Measurements from ENCODE around the gene IRAK2.
A peak's percentile ranks its signal among the peaks of the same experiment; 100 is the strongest.

Gene IRAK2

GRCh38 chr3:10178892-10179291 is 14.2 kb downstream of the IRAK2 start:
- Histone ChIP-seq H3K36me3 (ENCODE audit: control insufficient read depth in 1 of 2, insufficient read depth in 2 of 2, low read length in 2 of 2) (peaks cover 0 to 17% of the 10 kb centered on the region in 2 donors), H3K27ac (ENCODE audit: low read length) (no peak overlapping the region), H3K27me3 (ENCODE audit: low read depth, low read length) (no peaks in the 10 kb centered on the region), H3K4me3 (ENCODE audit: low read depth in 1 of 2, low read length in 2 of 2) (no peak overlapping the region), H3K4me1 (ENCODE audit: control insufficient read depth in 1 of 2, insufficient read depth in 2 of 2, low read length in 2 of 2) (no peaks in the 10 kb centered on the region), H3K9me3 (ENCODE audit: control insufficient read depth in 1 of 2, low read length in 2 of 2) (no peaks in the 10 kb centered on the region)

GRCh38 chr3:10180289-10180688 is 15.6 kb downstream of the IRAK2 start:
- Histone ChIP-seq H3K27me3 (ENCODE audit: low read depth, low read length) (no peaks in the 10 kb centered on the region), H3K4me3 (ENCODE audit: low read depth in 1 of 2, low read length in 2 of 2) (no peak overlapping the region), H3K36me3 (ENCODE audit: control insufficient read depth in 1 of 2, insufficient read depth in 2 of 2, low read length in 2 of 2) (peaks cover 0 to 17% of the 10 kb centered on the region in 2 donors), H3K9me3 (ENCODE audit: control insufficient read depth in 1 of 2, low read length in 2 of 2) (no peaks in the 10 kb centered on the region), H3K27ac (ENCODE audit: low read length) (no peak overlapping the region), H3K4me1 (ENCODE audit: control insufficient read depth in 1 of 2, insufficient read depth in 2 of 2, low read length in 2 of 2) (no peaks in the 10 kb centered on the region)

GRCh38 chr3:10180738-10181295 is 16.1 kb downstream of the IRAK2 start:
- no peaks in the 10 kb centered on the region for H3K9me3 ChIP-seq (ENCODE audit: control insufficient read depth in 1 of 2, low read length in 2 of 2)
- H3K4me3 ChIP-seq (ENCODE audit: low read depth in 1 of 2, low read length in 2 of 2): no peak overlapping the region
- H3K27ac ChIP-seq (ENCODE audit: low read length): no peak overlapping the region
- H3K4me1 ChIP-seq (ENCODE audit: control insufficient read depth in 1 of 2, insufficient read depth in 2 of 2, low read length in 2 of 2): no peaks in the 10 kb centered on the region
- H3K36me3 ChIP-seq (ENCODE audit: control insufficient read depth in 1 of 2, insufficient read depth in 2 of 2, low read length in 2 of 2): peaks cover 0 to 17% of the 10 kb centered on the region in 2 donors
- no peaks in the 10 kb centered on the region for H3K27me3 ChIP-seq (ENCODE audit: low read depth, low read length)

GRCh38 chr3:10182950-10183349 is 18.2 kb downstream of the IRAK2 start:
- H3K4me1 ChIP-seq (ENCODE audit: control insufficient read depth in 1 of 2, insufficient read depth in 2 of 2, low read length in 2 of 2): peaks cover 4 to 6% of the 10 kb centered on the region in 2 donors
- no peaks in the 10 kb centered on the region for H3K9me3 ChIP-seq (ENCODE audit: control insufficient read depth in 1 of 2, low read length in 2 of 2)
- H3K4me3 ChIP-seq (ENCODE audit: low read depth in 1 of 2, low read length in 2 of 2): no peak overlapping the region
- H3K27ac ChIP-seq (ENCODE audit: low read length): no peak overlapping the region
- H3K27me3 ChIP-seq (ENCODE audit: low read depth, low read length): no peaks in the 10 kb centered on the region
- H3K36me3 ChIP-seq (ENCODE audit: control insufficient read depth in 1 of 2, insufficient read depth in 2 of 2, low read length in 2 of 2): peaks cover 0 to 10% of the 10 kb centered on the region in 2 donors

- Histone ChIP-seq H3K4me3 (ENCODE audit: low read depth in 1 of 2, low read length in 2 of 2) (no peak overlapping the region), H3K27me3 (ENCODE audit: low read depth, low read length) (no peaks in the 10 kb centered on the region), H3K9me3 (ENCODE audit: control insufficient read depth in 1 of 2, low read length in 2 of 2) (no peaks in the 10 kb centered on the region), H3K36me3 (ENCODE audit: control insufficient read depth in 1 of 2, insufficient read depth in 2 of 2, low read length in 2 of 2) (peaks cover 0 to 6% of the 10 kb centered on the region in 2 donors), H3K27ac (ENCODE audit: low read length) (no peak overlapping the region), H3K4me1 (ENCODE audit: control insufficient read depth in 1 of 2, insufficient read depth in 2 of 2, low read length in 2 of 2) (peaks cover 9 to 11% of the 10 kb centered on the region in 2 donors)
These were observed 19.5 kb downstream of the IRAK2 start for GRCh38 chr3:10184250-10184649.

GRCh38 chr3:10185804-10186762 is 21.4 kb downstream of the IRAK2 start:
- H3K27me3 ChIP-seq (ENCODE audit: low read depth, low read length): no peaks in the 10 kb centered on the region
- no peaks in the 10 kb centered on the region for H3K9me3 ChIP-seq (ENCODE audit: control insufficient read depth in 1 of 2, low read length in 2 of 2)
- H3K36me3 ChIP-seq (ENCODE audit: control insufficient read depth in 1 of 2, insufficient read depth in 2 of 2, low read length in 2 of 2): no peaks in the 10 kb centered on the region
- H3K4me1 ChIP-seq (ENCODE audit: control insufficient read depth in 1 of 2, insufficient read depth in 2 of 2, low read length in 2 of 2): peaks cover 11 to 28% of the 10 kb centered on the region in 2 donors
- no peak overlapping the region for H3K27ac ChIP-seq (ENCODE audit: low read length)
- no peak overlapping the region for H3K4me3 ChIP-seq (ENCODE audit: low read depth in 1 of 2, low read length in 2 of 2)

GRCh38 chr3:10187290-10187876 is 22.7 kb downstream of the IRAK2 start:
- Histone ChIP-seq H3K27ac (ENCODE audit: low read length) (no peak overlapping the region), H3K4me3 (ENCODE audit: low read depth in 1 of 2, low read length in 2 of 2) (no peak overlapping the region), H3K27me3 (ENCODE audit: low read depth, low read length) (no peaks in the 10 kb centered on the region), H3K9me3 (ENCODE audit: control insufficient read depth in 1 of 2, low read length in 2 of 2) (no peaks in the 10 kb centered on the region), H3K36me3 (ENCODE audit: control insufficient read depth in 1 of 2, insufficient read depth in 2 of 2, low read length in 2 of 2) (peaks cover 0 to 2% of the 10 kb centered on the region in 2 donors), H3K4me1 (ENCODE audit: control insufficient read depth in 1 of 2, insufficient read depth in 2 of 2, low read length in 2 of 2) (peaks cover 23 to 36% of the 10 kb centered on the region in 2 donors)

- H3K9me3 ChIP-seq (ENCODE audit: control insufficient read depth in 1 of 2, low read length in 2 of 2): no peaks in the 10 kb centered on the region
- no peak overlapping the region for H3K4me3 ChIP-seq (ENCODE audit: low read depth in 1 of 2, low read length in 2 of 2)
- peaks cover 25 to 36% of the 10 kb centered on the region in 2 donors for H3K4me1 ChIP-seq (ENCODE audit: control insufficient read depth in 1 of 2, insufficient read depth in 2 of 2, low read length in 2 of 2)
- H3K36me3 ChIP-seq (ENCODE audit: control insufficient read depth in 1 of 2, insufficient read depth in 2 of 2, low read length in 2 of 2): peaks cover 0 to 5% of the 10 kb centered on the region in 2 donors
- no peak overlapping the region for H3K27ac ChIP-seq (ENCODE audit: low read length)
- no peaks in the 10 kb centered on the region for H3K27me3 ChIP-seq (ENCODE audit: low read depth, low read length)
These were observed 23.2 kb downstream of the IRAK2 start for GRCh38 chr3:10187944-10188343.

GRCh38 chr3:10188804-10189556 is 24.3 kb downstream of the IRAK2 start:
- Histone ChIP-seq H3K4me1 (ENCODE audit: control insufficient read depth in 1 of 2, insufficient read depth in 2 of 2, low read length in 2 of 2) (peaks cover 31 to 46% of the 10 kb centered on the region in 2 donors), H3K27ac (ENCODE audit: low read length) (peak overlapping the region; percentile 53), H3K4me3 (ENCODE audit: low read depth in 1 of 2, low read length in 2 of 2) (peak overlapping the region in 1 of 2 donors; percentile 18), H3K9me3 (ENCODE audit: control insufficient read depth in 1 of 2, low read length in 2 of 2) (no peaks in the 10 kb centered on the region), H3K27me3 (ENCODE audit: low read depth, low read length) (no peaks in the 10 kb centered on the region), H3K36me3 (ENCODE audit: control insufficient read depth in 1 of 2, insufficient read depth in 2 of 2, low read length in 2 of 2) (peaks cover 0 to 5% of the 10 kb centered on the region in 2 donors)

- Histone ChIP-seq H3K9me3 (ENCODE audit: control insufficient read depth in 1 of 2, low read length in 2 of 2) (no peaks in the 10 kb centered on the region), H3K4me3 (ENCODE audit: low read depth in 1 of 2, low read length in 2 of 2) (peak overlapping the region in 1 of 2 donors; percentile 18), H3K4me1 (ENCODE audit: control insufficient read depth in 1 of 2, insufficient read depth in 2 of 2, low read length in 2 of 2) (peaks cover 32 to 53% of the 10 kb centered on the region in 2 donors), H3K27ac (ENCODE audit: low read length) (peak overlapping the region; percentile 53), H3K27me3 (ENCODE audit: low read depth, low read length) (no peaks in the 10 kb centered on the region), H3K36me3 (ENCODE audit: control insufficient read depth in 1 of 2, insufficient read depth in 2 of 2, low read length in 2 of 2) (peaks cover 0 to 5% of the 10 kb centered on the region in 2 donors)
These were observed 25.0 kb downstream of the IRAK2 start for GRCh38 chr3:10189557-10190354.

All from muscle layer of duodenum (tissue), 2 donors.